A549 (cell line): ENCODE measurements around the gene BARX1.

Source experiments
- CHD4 ChIP-seq: fragments of 200-600 bp; sonication (generic); IDR thresholded peaks from 2 replicates; pipeline ENCODE4 v1.6.1; 2016; ENCODE audit warnings: antibody characterized with exemption, mild to moderate bottlenecking, borderline replicate concordance
- HDAC2 ChIP-seq: fragments of 200-600 bp; sonication (generic); IDR thresholded peaks from 2 replicates; pipeline ENCODE4 v1.6.1; 2016
- MAFK ChIP-seq: fragments of 450-650 bp; IDR thresholded peaks from 2 replicates; pipeline ENCODE4 v1.6.1; 2014; ENCODE audit not compliant: partially characterized antibody
- MAX ChIP-seq: IDR thresholded peaks from 2 replicates; pipeline ENCODE4 v1.6.1; 2012
- MAZ ChIP-seq: fragments of 150-350 bp; IDR thresholded peaks from 2 replicates; pipeline ENCODE4 v1.6.1; 2014; ENCODE audit warnings: antibody characterized with exemption, low read depth, low read length, borderline replicate concordance
- POLR2A ChIP-seq: IDR thresholded peaks from 2 replicates; pipeline ENCODE4 v1.6.1; 2012; ENCODE audit warnings: mild to moderate bottlenecking, low read length
- RAD21 ChIP-seq, 2 experiments: fragments of >200 bp in 1 of 2; sonication (Bioruptor Twin) in 1 of 2; formaldehyde crosslinking in 1 of 2; IDR thresholded peaks in 1 of 2; conservative IDR thresholded peaks in 1 of 2; 2 replicates in 1 of 2; 3 replicates in 1 of 2; pipeline ENCODE4 v1.6.1; 2012 to 2018; ENCODE audit warnings: inconsistent platforms in 1 of 2
- RCOR1 ChIP-seq: fragments of 150-350 bp; IDR thresholded peaks from 2 replicates; pipeline ENCODE4 v1.6.1; 2014; ENCODE audit warnings: antibody characterized with exemption, low read length, low read depth
- TF ChIP-seq, protein P1 (sequence below): fragments of >200 bp; sonication (Bioruptor Twin); formaldehyde crosslinking; IDR thresholded peaks from 3 replicates; pipeline ENCODE4 v1.5.1; 2016
- TF ChIP-seq, protein P2 (sequence below): IDR thresholded peaks from 2 replicates; pipeline ENCODE4 v1.6.1; 2012

GRCh38 chr9:93994132-93994531 is 39.0 kb upstream of the BARX1 start:
- TF ChIP-seq, protein P1, sequence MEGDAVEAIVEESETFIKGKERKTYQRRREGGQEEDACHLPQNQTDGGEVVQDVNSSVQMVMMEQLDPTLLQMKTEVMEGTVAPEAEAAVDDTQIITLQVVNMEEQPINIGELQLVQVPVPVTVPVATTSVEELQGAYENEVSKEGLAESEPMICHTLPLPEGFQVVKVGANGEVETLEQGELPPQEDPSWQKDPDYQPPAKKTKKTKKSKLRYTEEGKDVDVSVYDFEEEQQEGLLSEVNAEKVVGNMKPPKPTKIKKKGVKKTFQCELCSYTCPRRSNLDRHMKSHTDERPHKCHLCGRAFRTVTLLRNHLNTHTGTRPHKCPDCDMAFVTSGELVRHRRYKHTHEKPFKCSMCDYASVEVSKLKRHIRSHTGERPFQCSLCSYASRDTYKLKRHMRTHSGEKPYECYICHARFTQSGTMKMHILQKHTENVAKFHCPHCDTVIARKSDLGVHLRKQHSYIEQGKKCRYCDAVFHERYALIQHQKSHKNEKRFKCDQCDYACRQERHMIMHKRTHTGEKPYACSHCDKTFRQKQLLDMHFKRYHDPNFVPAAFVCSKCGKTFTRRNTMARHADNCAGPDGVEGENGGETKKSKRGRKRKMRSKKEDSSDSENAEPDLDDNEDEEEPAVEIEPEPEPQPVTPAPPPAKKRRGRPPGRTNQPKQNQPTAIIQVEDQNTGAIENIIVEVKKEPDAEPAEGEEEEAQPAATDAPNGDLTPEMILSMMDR: no peak
- TF ChIP-seq, protein P2, sequence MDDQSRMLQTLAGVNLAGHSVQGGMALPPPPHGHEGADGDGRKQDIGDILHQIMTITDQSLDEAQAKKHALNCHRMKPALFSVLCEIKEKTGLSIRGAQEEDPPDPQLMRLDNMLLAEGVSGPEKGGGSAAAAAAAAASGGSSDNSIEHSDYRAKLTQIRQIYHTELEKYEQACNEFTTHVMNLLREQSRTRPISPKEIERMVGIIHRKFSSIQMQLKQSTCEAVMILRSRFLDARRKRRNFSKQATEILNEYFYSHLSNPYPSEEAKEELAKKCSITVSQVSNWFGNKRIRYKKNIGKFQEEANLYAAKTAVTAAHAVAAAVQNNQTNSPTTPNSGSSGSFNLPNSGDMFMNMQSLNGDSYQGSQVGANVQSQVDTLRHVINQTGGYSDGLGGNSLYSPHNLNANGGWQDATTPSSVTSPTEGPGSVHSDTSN: no peak
- TF ChIP-seq HDAC2 (no peak), MAX (no peak), MAZ (no peak), RCOR1 (no peak), POLR2A (no peak), MAFK (no peak), CHD4 (no peak), RAD21 (conservative IDR thresholded peaks at IDR 0.05 in 1 of 2, IDR thresholded peaks at IDR 0.05 in 1 of 2) (no peak)
